ENCODE results near the gene CTNND2.
"Not testable (repeated sequence)": the region's sequence is repeated elsewhere in the genome, so short reads cannot be mapped to it uniquely, and the experiment has no call there.

CTNND2 gene

DNA sequence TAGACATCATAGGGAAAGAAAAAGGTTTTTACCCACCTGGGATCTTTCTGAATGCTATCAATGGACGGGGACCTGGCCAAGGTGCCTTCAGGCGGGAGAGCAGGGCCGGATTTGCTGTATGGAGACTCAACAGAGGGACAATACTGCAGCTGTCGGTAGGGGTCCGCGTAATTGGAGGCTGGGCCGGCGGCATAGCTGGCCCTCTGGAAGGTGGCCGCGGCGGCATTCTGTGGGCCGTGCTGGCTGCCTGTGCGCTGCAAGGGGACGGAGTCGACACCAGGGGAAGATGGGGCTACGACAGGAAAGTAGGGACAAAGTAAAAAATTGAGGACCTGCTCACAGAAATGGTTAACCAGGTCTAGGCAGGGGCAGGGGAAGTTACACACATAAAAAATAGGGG, 557.9 kb downstream of the CTNND2 start:
- H4K20me1 ChIP-seq: no peaks in the 10 kb centered on the region

GRCh38 chr5:11335881-11336760, 568.1 kb downstream of the CTNND2 start:
- no peak overlapping the region for H3K4me2 ChIP-seq
- peaks cover 9 to 30% (median 20%) of the 10 kb centered on the region in 11 experiments for H3K9me3 ChIP-seq (replicated peaks in 1 of 11)
- H3K9ac ChIP-seq: no peak overlapping the region
- H3K27ac ChIP-seq: no peak overlapping the region
- no peaks in the 10 kb centered on the region for H4K20me1 ChIP-seq
- TF ChIP-seq Cebpa-rat (IDR thresholded peaks at IDR 0.05): no peak
- peaks cover 0 to 9% (median 0%) of the 10 kb centered on the region in 10 experiments; a peak in 2 of 20 replicates for H3K4me1 ChIP-seq
- H3K27me3 ChIP-seq: no peaks in the 10 kb centered on the region
- H3K36me3 ChIP-seq: no peaks in the 10 kb centered on the region
- H3K4me3 ChIP-seq: no peak overlapping the region

More for the DNA sequence above, 557.9 kb downstream of the CTNND2 start:
- Histone ChIP-seq H3K27ac (no peak overlapping the region), H3K4me3 (no peak overlapping the region), H3K27me3 (no peaks in the 10 kb centered on the region), H3K4me2 (no peak overlapping the region), H3K9ac (no peak overlapping the region), H3K4me1 (no peaks in the 10 kb centered on the region), H3K36me3 (no peaks in the 10 kb centered on the region), H3K9me3 (replicated peaks in 1 of 11) (no peaks in the 10 kb centered on the region; a peak in 1 of 22 replicates)
- TF ChIP-seq Cebpa-rat (IDR thresholded peaks at IDR 0.05): no peak

DNA sequence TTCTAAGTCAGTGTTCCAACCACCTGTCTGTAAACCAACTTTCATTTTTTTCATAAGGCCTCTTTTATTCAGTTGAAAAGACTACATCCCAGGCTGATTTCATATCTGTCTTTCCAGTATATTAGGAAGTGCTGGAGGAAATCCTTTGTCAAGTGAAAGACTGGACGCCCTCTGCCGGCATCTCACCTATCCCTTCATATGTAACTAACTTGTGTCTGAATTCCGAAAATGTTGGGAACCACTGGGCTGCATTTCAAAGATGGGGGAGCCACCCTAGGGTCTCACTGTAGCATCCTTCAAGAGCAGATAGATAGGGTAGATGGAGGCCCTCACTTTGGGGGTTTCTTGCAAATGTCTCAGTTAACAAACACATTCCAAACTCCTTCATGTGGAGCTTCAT, 569.8 kb downstream of the CTNND2 start:
- Histone ChIP-seq H3K36me3 (no peaks in the 10 kb centered on the region), H3K4me3 (no peak overlapping the region)

GRCh38 chr5:11329679-11330078, 574.6 kb downstream of the CTNND2 start:
- Histone ChIP-seq H3K9me3 (replicated peaks in 1 of 11) (peaks cover 9 to 22% (median 19%) of the 10 kb centered on the region in 11 experiments), H3K27ac (no peak overlapping the region), H4K20me1 (no peaks in the 10 kb centered on the region), H3K36me3 (no peaks in the 10 kb centered on the region), H3K27me3 (no peaks in the 10 kb centered on the region), H3K9ac (no peak overlapping the region), H3K4me2 (no peak overlapping the region), H3K4me1 (peaks cover 0 to 9% (median 0%) of the 10 kb centered on the region in 10 experiments; a peak in 2 of 20 replicates), H3K4me3 (no peak overlapping the region)
- TF ChIP-seq Cebpa-rat (IDR thresholded peaks at IDR 0.05): no peak

More for the DNA sequence above, 569.8 kb downstream of the CTNND2 start:
- TF ChIP-seq Cebpa-rat (IDR thresholded peaks at IDR 0.05): no peak
- Histone ChIP-seq H3K4me1 (peaks cover 0 to 9% (median 0%) of the 10 kb centered on the region in 10 experiments; a peak in 2 of 20 replicates), H4K20me1 (no peaks in the 10 kb centered on the region), H3K9me3 (replicated peaks in 1 of 11) (peaks cover 9 to 30% (median 20%) of the 10 kb centered on the region in 11 experiments), H3K27ac (no peak overlapping the region), H3K27me3 (no peaks in the 10 kb centered on the region), H3K4me2 (no peak overlapping the region), H3K9ac (no peak overlapping the region)

DNA sequence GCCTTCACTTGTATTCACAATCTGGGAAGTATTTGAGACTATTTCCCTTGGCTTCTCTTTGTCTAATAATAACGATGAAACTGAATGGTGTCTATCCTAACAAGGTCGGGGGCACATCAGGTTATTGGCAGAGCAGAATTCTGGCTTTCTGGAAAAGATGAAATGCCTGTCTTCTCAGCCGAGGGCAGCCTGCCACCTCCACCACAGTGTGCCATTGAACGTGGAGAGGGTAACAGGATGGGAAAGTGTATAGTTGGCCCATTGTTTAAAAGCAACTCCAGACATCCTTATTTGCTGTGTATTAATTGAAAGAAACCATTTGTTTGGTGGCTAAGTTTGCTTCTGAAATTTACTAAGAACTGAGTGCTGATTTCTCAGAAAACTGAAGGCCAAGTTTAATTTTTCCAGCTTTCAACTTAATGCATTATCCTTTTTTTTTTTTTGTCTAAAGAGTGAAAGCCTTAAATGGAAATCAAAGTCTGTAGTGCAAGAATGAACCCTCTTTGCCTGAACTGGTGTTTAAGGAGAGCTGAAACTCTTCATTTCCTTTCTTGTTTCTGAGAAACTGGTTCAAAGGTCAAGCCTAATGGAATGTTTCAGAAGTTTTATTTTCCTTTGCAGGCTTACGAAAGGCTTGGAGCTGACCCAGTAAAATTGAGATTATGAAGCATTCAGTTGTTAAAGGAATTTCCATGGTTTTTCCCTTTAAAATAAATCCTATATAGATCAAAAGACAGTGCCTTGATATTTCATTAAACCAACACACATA, 579.5 kb downstream of the CTNND2 start:
- Histone ChIP-seq H4K20me1 (no peaks in the 10 kb centered on the region), H3K9ac (no peak overlapping the region), H3K27me3 (no peaks in the 10 kb centered on the region), H3K36me3 (no peaks in the 10 kb centered on the region), H3K4me2 (no peak overlapping the region), H3K9me3 (replicated peaks in 1 of 11) (no peaks in the 10 kb centered on the region), H3K27ac (no peak overlapping the region), H3K4me3 (no peak overlapping the region), H3K4me1 (peaks cover 0 to 12% (median 0%) of the 10 kb centered on the region in 10 experiments; a peak in 4 of 20 replicates)
- TF ChIP-seq Cebpa-rat (IDR thresholded peaks at IDR 0.05): no peak

GRCh38 chr5:11323761-11324160, 580.5 kb downstream of the CTNND2 start:
- H3K9me3 ChIP-seq (replicated peaks in 1 of 11): no peaks in the 10 kb centered on the region
- TF ChIP-seq Cebpa-rat (IDR thresholded peaks at IDR 0.05): no peak
- no peak overlapping the region for H3K4me3 ChIP-seq
- H3K27ac ChIP-seq: no peak overlapping the region
- no peaks in the 10 kb centered on the region for H3K36me3 ChIP-seq
- peaks cover 0 to 12% (median 0%) of the 10 kb centered on the region in 10 experiments; a peak in 4 of 20 replicates for H3K4me1 ChIP-seq
- no peaks in the 10 kb centered on the region for H3K27me3 ChIP-seq
- H3K4me2 ChIP-seq: no peak overlapping the region
- no peak overlapping the region for H3K9ac ChIP-seq
- H4K20me1 ChIP-seq: no peaks in the 10 kb centered on the region

GRCh38 chr5:11322133-11322532, 582.1 kb downstream of the CTNND2 start:
- H4K20me1 ChIP-seq: no peaks in the 10 kb centered on the region
- peaks cover 0 to 12% (median 0%) of the 10 kb centered on the region in 10 experiments; a peak in 4 of 20 replicates for H3K4me1 ChIP-seq
- peak overlapping the region in 2 of 11 experiments; percentile 31 to 37; a peak in 4 of 22 replicates for H3K4me2 ChIP-seq
- TF ChIP-seq Cebpa-rat (IDR thresholded peaks at IDR 0.05): peak in 2 of 11 experiments; percentile 8 to 19; a peak in 1 of 22 replicates
- no peak overlapping the region for H3K4me3 ChIP-seq
- no peak overlapping the region for H3K27ac ChIP-seq
- H3K27me3 ChIP-seq: no peaks in the 10 kb centered on the region
- H3K9me3 ChIP-seq (replicated peaks in 1 of 11): no peaks in the 10 kb centered on the region
- no peak overlapping the region for H3K9ac ChIP-seq
- H3K36me3 ChIP-seq: no peaks in the 10 kb centered on the region

DNA sequence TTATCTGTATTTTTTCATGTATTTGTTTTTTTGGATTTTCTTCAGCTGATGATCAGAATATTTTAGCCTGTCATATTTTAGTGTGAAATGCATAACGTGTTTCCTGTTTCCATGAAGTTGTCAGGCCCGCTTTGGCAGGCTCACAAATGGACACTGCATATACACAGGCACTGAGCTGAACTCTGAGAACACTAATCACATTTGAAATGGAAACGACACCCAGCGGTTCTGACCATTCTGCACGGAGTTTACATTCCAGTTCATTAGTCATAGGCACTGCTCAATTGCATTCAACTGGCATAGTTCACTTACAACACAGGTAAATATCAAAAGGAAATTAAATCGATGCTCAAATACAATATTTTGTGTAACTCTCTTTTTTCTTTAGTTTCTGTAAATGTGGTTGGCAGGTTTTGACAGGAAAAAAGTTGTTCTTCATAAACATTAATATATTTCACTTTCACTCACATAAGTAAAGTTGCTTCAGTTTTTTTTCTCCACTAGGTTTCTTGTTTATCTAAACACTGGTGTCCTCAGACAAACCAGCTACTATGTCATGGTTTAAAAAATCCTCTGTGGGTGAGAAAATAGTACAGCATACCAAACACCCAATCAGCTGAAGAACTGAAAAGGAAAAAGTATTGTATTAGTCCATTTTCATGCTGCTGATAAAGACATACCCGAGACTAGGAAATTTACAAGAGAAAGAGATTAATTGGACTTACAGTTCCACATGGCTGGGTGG, 584.2 kb downstream of the CTNND2 start:
- H3K4me1 ChIP-seq: peaks cover 0 to 12% (median 0%) of the 10 kb centered on the region in 10 experiments; a peak in 4 of 20 replicates
- no peaks in the 10 kb centered on the region for H3K36me3 ChIP-seq
- no peak for TF ChIP-seq Cebpa-rat (IDR thresholded peaks at IDR 0.05)
- H3K9me3 ChIP-seq (replicated peaks in 1 of 11): no peaks in the 10 kb centered on the region
- H3K27ac ChIP-seq: no peak overlapping the region
- no peak overlapping the region for H3K4me3 ChIP-seq
- H3K4me2 ChIP-seq: no peak overlapping the region
- H3K27me3 ChIP-seq: no peaks in the 10 kb centered on the region
- H4K20me1 ChIP-seq: no peaks in the 10 kb centered on the region
- no peak overlapping the region for H3K9ac ChIP-seq

GRCh38 chr5:11313694-11314093, 590.6 kb downstream of the CTNND2 start:
- H4K20me1 ChIP-seq, H3K4me2 ChIP-seq, H3K36me3 ChIP-seq, H3K9ac ChIP-seq, H3K4me1 ChIP-seq, H3K27ac ChIP-seq, H3K4me3 ChIP-seq, H3K27me3 ChIP-seq: not testable (repeated sequence)
- peaks cover 0 to 51% (median 12%) of the 10 kb centered on the region in 11 experiments; a peak in 14 of 22 replicates for H3K9me3 ChIP-seq (replicated peaks in 1 of 11)
